MM.1S (cell line): ENCODE data around the gene TTC28.

Experiments
- CTCF ChIP-seq: fragments of 300-600 bp; sonication (generic); IDR thresholded peaks from 2 replicates; pipeline ENCODE4 v1.5.1; 2016; ENCODE audit warnings: antibody characterized with exemption, low read length, mixed read lengths
- EZH2 ChIP-seq: fragments of 300-600 bp; sonication (generic); optimal IDR thresholded peaks from 2 replicates; pipeline ENCODE3; 2017; ENCODE audit warnings: low read depth, mild to moderate bottlenecking, antibody characterized with exemption, low read length, mixed read lengths

GRCh38 chr22:28379951-28380350, 299.7 kb downstream of the TTC28 start:
- no peak for TF ChIP-seq CTCF
- TF ChIP-seq EZH2: no peak
